ENCODE data around the gene MAT2B.

DNA sequence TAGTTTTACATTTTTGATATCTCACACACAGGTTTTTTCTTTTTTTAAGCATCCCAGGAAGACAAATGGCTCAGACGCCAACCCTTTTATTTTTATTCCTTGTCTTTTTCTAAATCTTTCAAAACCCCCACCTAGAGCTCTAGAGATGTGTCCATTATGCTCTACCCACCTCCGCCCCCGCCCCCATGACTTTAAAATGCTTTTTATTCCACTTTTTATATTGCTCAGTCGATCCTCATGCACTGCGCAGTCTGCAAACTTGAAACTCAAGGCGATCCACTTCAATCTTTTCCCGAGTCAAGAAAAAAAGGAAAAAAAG lies 411 bp upstream of the MAT2B start:
- TF ChIP-seq CTCF (IDR thresholded peaks at IDR 0.05) (no peak), POLR2AphosphoS5 (IDR thresholded peaks at IDR 0.05) (no peak), POLR2A (IDR thresholded peaks at IDR 0.05) (no peak), EP300 (IDR thresholded peaks at IDR 0.05) (no peak)
